Measurements from ENCODE around the gene NEK4.

Gene NEK4

GRCh38 chr3:52681596-52681995, 89.1 kb downstream of the NEK4 start:
- peak overlapping the region; percentile 35 for H3K27ac ChIP-seq (replicated peaks)
- DNase-seq (ENCODE audit: low read depth in 1 of 2, low spot score in 1 of 2) = no peak

DNA sequence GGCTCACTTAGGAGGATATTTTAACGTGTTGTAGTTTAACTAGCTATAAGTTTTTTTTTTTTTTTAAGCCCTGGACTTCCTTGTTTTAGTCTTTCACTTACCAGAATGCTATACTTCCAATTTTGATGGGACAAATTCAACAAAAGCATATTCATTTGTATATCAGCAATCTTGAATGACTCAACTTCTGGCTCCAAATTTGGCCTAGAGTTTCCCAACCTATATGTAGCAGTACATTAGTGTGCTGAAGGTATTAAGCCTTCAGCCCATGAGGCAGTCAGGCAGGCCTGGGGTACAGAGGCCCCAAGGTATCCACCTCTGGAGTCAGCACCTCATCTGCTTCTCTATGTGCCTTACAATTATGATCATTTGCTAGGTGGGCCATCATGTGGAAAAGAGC, 90.9 kb downstream of the NEK4 start:
- no peak overlapping the region for H3K4me3 ChIP-seq (replicated peaks; ENCODE audit: insufficient read depth, low read length)
- H3K27me3 ChIP-seq (ENCODE audit: insufficient read depth, poor library complexity, severe bottlenecking) = no peaks in the 10 kb centered on the region
- TF ChIP-seq, protein P1, sequence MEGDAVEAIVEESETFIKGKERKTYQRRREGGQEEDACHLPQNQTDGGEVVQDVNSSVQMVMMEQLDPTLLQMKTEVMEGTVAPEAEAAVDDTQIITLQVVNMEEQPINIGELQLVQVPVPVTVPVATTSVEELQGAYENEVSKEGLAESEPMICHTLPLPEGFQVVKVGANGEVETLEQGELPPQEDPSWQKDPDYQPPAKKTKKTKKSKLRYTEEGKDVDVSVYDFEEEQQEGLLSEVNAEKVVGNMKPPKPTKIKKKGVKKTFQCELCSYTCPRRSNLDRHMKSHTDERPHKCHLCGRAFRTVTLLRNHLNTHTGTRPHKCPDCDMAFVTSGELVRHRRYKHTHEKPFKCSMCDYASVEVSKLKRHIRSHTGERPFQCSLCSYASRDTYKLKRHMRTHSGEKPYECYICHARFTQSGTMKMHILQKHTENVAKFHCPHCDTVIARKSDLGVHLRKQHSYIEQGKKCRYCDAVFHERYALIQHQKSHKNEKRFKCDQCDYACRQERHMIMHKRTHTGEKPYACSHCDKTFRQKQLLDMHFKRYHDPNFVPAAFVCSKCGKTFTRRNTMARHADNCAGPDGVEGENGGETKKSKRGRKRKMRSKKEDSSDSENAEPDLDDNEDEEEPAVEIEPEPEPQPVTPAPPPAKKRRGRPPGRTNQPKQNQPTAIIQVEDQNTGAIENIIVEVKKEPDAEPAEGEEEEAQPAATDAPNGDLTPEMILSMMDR (IDR thresholded peaks at IDR 0.05; ENCODE audit: insufficient read depth, low read length) = no peak
- TF ChIP-seq POLR2AphosphoS5 (IDR thresholded peaks at IDR 0.05; ENCODE audit: low read depth) = no peak
- TF ChIP-seq, protein P2, sequence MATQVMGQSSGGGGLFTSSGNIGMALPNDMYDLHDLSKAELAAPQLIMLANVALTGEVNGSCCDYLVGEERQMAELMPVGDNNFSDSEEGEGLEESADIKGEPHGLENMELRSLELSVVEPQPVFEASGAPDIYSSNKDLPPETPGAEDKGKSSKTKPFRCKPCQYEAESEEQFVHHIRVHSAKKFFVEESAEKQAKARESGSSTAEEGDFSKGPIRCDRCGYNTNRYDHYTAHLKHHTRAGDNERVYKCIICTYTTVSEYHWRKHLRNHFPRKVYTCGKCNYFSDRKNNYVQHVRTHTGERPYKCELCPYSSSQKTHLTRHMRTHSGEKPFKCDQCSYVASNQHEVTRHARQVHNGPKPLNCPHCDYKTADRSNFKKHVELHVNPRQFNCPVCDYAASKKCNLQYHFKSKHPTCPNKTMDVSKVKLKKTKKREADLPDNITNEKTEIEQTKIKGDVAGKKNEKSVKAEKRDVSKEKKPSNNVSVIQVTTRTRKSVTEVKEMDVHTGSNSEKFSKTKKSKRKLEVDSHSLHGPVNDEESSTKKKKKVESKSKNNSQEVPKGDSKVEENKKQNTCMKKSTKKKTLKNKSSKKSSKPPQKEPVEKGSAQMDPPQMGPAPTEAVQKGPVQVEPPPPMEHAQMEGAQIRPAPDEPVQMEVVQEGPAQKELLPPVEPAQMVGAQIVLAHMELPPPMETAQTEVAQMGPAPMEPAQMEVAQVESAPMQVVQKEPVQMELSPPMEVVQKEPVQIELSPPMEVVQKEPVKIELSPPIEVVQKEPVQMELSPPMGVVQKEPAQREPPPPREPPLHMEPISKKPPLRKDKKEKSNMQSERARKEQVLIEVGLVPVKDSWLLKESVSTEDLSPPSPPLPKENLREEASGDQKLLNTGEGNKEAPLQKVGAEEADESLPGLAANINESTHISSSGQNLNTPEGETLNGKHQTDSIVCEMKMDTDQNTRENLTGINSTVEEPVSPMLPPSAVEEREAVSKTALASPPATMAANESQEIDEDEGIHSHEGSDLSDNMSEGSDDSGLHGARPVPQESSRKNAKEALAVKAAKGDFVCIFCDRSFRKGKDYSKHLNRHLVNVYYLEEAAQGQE (IDR thresholded peaks at IDR 0.05; ENCODE audit: insufficient replicate concordance, low read depth) = no peak
- no peak for TF ChIP-seq GABPA (IDR thresholded peaks at IDR 0.05; ENCODE audit: low read depth)
- no peak for TF ChIP-seq SPI1 (IDR thresholded peaks at IDR 0.05; ENCODE audit: borderline replicate concordance, low read depth)
- no peak for DNase-seq (ENCODE audit: low read depth in 1 of 2, low spot score in 1 of 2)
- no peak overlapping the region for H3K27ac ChIP-seq (replicated peaks)

More at GRCh38 chr3:52681596-52681995, 89.1 kb downstream of the NEK4 start:
- no peak overlapping the region for H3K4me3 ChIP-seq (replicated peaks; ENCODE audit: insufficient read depth, low read length)
- TF ChIP-seq GABPA (IDR thresholded peaks at IDR 0.05; ENCODE audit: low read depth) (no peak), SPI1 (IDR thresholded peaks at IDR 0.05; ENCODE audit: borderline replicate concordance, low read depth) (no peak), POLR2AphosphoS5 (IDR thresholded peaks at IDR 0.05; ENCODE audit: low read depth) (no peak)
- TF ChIP-seq, protein P1 (IDR thresholded peaks at IDR 0.05; ENCODE audit: insufficient read depth, low read length) = no peak
- TF ChIP-seq, protein P2 (IDR thresholded peaks at IDR 0.05; ENCODE audit: insufficient replicate concordance, low read depth) = no peak
- no peaks in the 10 kb centered on the region for H3K27me3 ChIP-seq (ENCODE audit: insufficient read depth, poor library complexity, severe bottlenecking)

DNA sequence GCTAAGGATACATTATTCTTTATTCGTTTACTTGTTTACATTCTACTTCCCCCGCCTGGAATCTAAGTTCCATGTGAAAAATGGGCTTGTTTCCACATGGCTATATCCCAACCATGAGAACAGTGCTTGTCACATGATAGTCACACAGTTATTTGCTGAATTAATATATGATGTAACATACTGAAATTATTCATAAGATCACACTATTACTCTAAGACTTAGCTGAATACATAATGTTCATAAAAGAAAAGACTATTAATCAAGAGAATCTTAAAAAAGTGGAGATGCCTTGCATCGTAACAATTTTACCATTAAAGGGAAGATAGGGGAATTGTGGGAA, 91.6 kb downstream of the NEK4 start:
- TF ChIP-seq, protein P2 (IDR thresholded peaks at IDR 0.05; ENCODE audit: insufficient replicate concordance, low read depth) = no peak
- TF ChIP-seq SPI1 (IDR thresholded peaks at IDR 0.05; ENCODE audit: borderline replicate concordance, low read depth) (no peak), GABPA (IDR thresholded peaks at IDR 0.05; ENCODE audit: low read depth) (no peak)
- H3K27ac ChIP-seq (replicated peaks) = no peak overlapping the region

More for the DNA sequence above, 91.6 kb downstream of the NEK4 start:
- DNase-seq (ENCODE audit: low read depth in 1 of 2, low spot score in 1 of 2) = no peak
- H3K4me3 ChIP-seq (replicated peaks; ENCODE audit: insufficient read depth, low read length) = no peak overlapping the region
- H3K27me3 ChIP-seq (ENCODE audit: insufficient read depth, poor library complexity, severe bottlenecking) = no peaks in the 10 kb centered on the region

Measured in HL-60 (cell line).